Gastrocnemius medialis (tissue), 4 donors: Measurements from ENCODE around the gene SCGN. TPM values are rescaled to one million over a fixed set of nuclear protein-coding genes. Genes with fewer than 3 reads are reported as not detected.

Experiments
- ATAC-seq, 2 donors: fragments of 150-250 bp; one replicate each; pipeline ENCODE4 v1.9.1; 2016
- DNase-seq, 2 donors: peaks; one replicate each; pipeline ENCODE4 v3.0.0-alpha.2; 2019
- H3K27ac ChIP-seq, 4 donors: fragments of 200-600 bp; sonication (generic); 1 replicate in 1 of 4; 2 replicates in 3 of 4; pipeline ENCODE4 v1.5.1; 2016 to 2018; ENCODE audit warnings: mild to moderate bottlenecking in 2 of 4, moderate library complexity in 1 of 4
- H3K27me3 ChIP-seq, 3 donors: fragments of 200-600 bp; sonication (generic) in 2 of 3; 1 replicate in 1 of 3; 2 replicates in 2 of 3; pipeline versions ENCODE4 v1.5.1 to v1.6.0; 2016 to 2019; ENCODE audit warnings: mild to moderate bottlenecking in 1 of 3, moderate library complexity in 1 of 3
- H3K36me3 ChIP-seq, 2 donors: fragments of 200-600 bp; sonication (generic) in 1 of 2; one replicate each; pipeline ENCODE4 v1.5.1; 2017 to 2018
- H3K4me1 ChIP-seq, 2 donors: fragments of 200-600 bp; sonication (generic) in 1 of 2; one replicate each; pipeline ENCODE4 v1.5.1; 2016 to 2017; ENCODE audit warnings: mild to moderate bottlenecking in 2 of 2
- H3K4me3 ChIP-seq, 4 donors: fragments of 200-600 bp; sonication (generic) in 3 of 4; 1 replicate in 1 of 4; 2 replicates in 3 of 4; pipeline ENCODE4 v1.5.1; 2016 to 2019; ENCODE audit warnings: mild to moderate bottlenecking in 2 of 4
- H3K9me3 ChIP-seq, 3 donors: fragments of 200-600 bp; sonication (generic) in 2 of 3; 1 replicate in 1 of 3; 2 replicates in 2 of 3; pipeline ENCODE4 v1.5.1; 2016 to 2019
- POLR2A ChIP-seq, 2 donors: fragments of 450-650 bp; IDR thresholded peaks; one replicate each; pipeline ENCODE4 v1.6.1; 2017; ENCODE audit warnings: antibody characterized with exemption in 2 of 2, mild to moderate bottlenecking in 2 of 2, moderate library complexity in 2 of 2
- in situ Hi-C, 4 donors: fragments of 200-750 bp; cut with MboI; loops; one replicate each; pipeline versions ENCODE4 v1.15.0 to v1.8.0; 2017; ENCODE audit warnings: low sequenced_read_pairs in 4 of 4
- intact Hi-C: fragments of 100-400 bp; cut with DNase I; formaldehyde crosslinking; loops from one replicate; pipeline ENCODE4 v1.15.1; 2023; ENCODE audit warnings: low total_unique reads
- total RNA-seq, 4 donors: library from RNA; depleted of rRNA; stranded (reverse); fragments of >200 nt; gene quantifications; one replicate each; pipeline versions ENCODE4 v1.1.0 to v1.2.3, GENCODE V29; 2016
- TF ChIP-seq, protein P1 (sequence below), 5 experiments: fragments of 450-650 bp in 3 of 5; fragments of 200-600 bp in 2 of 5; sonication (generic) in 2 of 5; IDR thresholded peaks in 4 of 5; conservative IDR thresholded peaks in 1 of 5; 1 replicate in 4 of 5; 2 replicates in 1 of 5; pipeline ENCODE4 v1.5.1; 2016 to 2019; ENCODE audit warnings: antibody characterized with exemption in 5 of 5, mild to moderate bottlenecking in 3 of 5, moderate library complexity in 3 of 5

The SCGN gene
- total RNA-seq, 4 donors from 2014 or later: not detected

DNA sequence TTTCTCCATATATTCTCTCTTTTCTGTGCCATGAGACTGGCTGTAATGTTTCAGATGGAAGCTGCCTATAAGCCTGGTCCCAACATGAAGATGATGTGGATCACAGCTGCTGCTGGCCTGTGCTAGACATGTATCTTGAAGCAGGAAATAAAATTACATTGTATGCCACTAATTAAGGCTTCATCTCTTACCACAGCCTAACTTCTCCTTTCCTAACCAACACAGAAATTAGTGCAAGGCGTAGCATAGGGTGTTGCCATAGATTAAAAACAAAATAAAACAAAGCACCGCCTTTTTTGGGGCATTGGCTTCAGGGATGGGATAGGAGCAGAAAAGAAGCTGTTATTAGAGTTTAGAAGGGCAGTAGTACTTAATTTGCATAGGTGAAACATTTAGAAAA is 97.8 kb downstream of the SCGN start:
- H3K4me3 ChIP-seq: no peak overlapping the region
- H3K27ac ChIP-seq: no peak overlapping the region
- in situ Hi-C loops (no loop called here), intact Hi-C loops (no loop called here)
- H3K4me1 ChIP-seq: no peaks in the 10 kb centered on the region
- no peaks in the 10 kb centered on the region for H3K27me3 ChIP-seq
- H3K36me3 ChIP-seq: no peaks in the 10 kb centered on the region
- ATAC-seq: no peak
- no peak for TF ChIP-seq POLR2A (IDR thresholded peaks at IDR 0.05)
- TF ChIP-seq, protein P1, sequence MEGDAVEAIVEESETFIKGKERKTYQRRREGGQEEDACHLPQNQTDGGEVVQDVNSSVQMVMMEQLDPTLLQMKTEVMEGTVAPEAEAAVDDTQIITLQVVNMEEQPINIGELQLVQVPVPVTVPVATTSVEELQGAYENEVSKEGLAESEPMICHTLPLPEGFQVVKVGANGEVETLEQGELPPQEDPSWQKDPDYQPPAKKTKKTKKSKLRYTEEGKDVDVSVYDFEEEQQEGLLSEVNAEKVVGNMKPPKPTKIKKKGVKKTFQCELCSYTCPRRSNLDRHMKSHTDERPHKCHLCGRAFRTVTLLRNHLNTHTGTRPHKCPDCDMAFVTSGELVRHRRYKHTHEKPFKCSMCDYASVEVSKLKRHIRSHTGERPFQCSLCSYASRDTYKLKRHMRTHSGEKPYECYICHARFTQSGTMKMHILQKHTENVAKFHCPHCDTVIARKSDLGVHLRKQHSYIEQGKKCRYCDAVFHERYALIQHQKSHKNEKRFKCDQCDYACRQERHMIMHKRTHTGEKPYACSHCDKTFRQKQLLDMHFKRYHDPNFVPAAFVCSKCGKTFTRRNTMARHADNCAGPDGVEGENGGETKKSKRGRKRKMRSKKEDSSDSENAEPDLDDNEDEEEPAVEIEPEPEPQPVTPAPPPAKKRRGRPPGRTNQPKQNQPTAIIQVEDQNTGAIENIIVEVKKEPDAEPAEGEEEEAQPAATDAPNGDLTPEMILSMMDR (IDR thresholded peaks at IDR 0.05 in 4 of 5, conservative IDR thresholded peaks at IDR 0.05 in 1 of 5): no peak
- H3K9me3 ChIP-seq: no peaks in the 10 kb centered on the region
- DNase-seq: no peak

DNA sequence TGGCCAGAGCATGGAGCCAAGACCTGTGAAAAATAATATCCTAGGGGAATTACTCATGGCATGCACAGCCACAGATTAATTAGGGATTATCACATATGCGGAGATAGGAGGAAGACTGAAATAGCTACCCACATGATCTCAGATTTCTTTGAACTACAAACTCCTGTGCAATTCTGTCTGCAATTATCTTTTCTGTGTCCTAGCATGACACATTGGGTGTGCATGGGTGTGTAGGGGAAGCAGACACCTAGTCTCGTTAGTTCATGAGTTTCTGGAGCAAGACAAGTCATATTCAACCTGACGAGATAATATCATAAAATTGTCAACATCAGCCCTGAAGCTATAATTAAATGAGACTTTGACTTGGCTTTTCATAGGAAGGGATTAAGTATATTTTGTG is 98.9 kb downstream of the SCGN start:
- ATAC-seq (no peak), DNase-seq (no peak)
- no peak for TF ChIP-seq POLR2A (IDR thresholded peaks at IDR 0.05)
- TF ChIP-seq, protein P1 (IDR thresholded peaks at IDR 0.05 in 4 of 5, conservative IDR thresholded peaks at IDR 0.05 in 1 of 5): no peak
- Histone ChIP-seq H3K36me3 (no peaks in the 10 kb centered on the region), H3K9me3 (no peaks in the 10 kb centered on the region), H3K27me3 (no peaks in the 10 kb centered on the region), H3K27ac (no peak overlapping the region), H3K4me3 (no peak overlapping the region), H3K4me1 (no peaks in the 10 kb centered on the region)
- in situ Hi-C loops (no loop called here), intact Hi-C loops (no loop called here)

Other genes with a start within 250 kb of the SCGN start
- gene SLC17A4, start 102.5 kb downstream of the SCGN start, total RNA-seq: under 1 TPM in 1 of 4 donors, not detected in 3; 0.12 TPM
- gene SLC17A1, start 179.8 kb downstream of the SCGN start, total RNA-seq: not detected
- under 1 TPM in 1 of 4 donors, not detected in 3; 0.22 TPM for gene SLC17A3, start 222.0 kb downstream of the SCGN start, total RNA-seq